SK-MEL-5 (cell line): ENCODE results near the gene TBXA2R. TPM values are rescaled to one million over a fixed set of nuclear protein-coding genes. Genes with fewer than 3 reads are reported as not detected.

Source experiments
- DNase-seq: peaks from one replicate; pipeline ENCODE4 v3.0.0-alpha.2; 2016; ENCODE audit warnings: low read depth, low spot score
- in situ Hi-C: cut with HindIII; loops from 2 replicates; pipeline ENCODE4 v1.10.0; 2016; ENCODE audit warnings: low sequenced_read_pairs, high pct_unique_total_duplicates, low pct_unique_long_range_greater_than_20kb
- total RNA-seq: library from RNA; depleted of rRNA; stranded (reverse); fragments of >200 nt; shearing (Covaris generic); gene quantifications from 2 replicates; pipeline ENCODE4 v1.2.3, GENCODE V29; 2014

TBXA2R gene
- total RNA-seq, 1 experiment from 2014 or later: 0.16 TPM

- no peak for DNase-seq
- in situ Hi-C loops: no loop called here
These were observed 6.4 kb upstream of the TBXA2R start for GRCh38 chr19:3612901-3613741.

DNA sequence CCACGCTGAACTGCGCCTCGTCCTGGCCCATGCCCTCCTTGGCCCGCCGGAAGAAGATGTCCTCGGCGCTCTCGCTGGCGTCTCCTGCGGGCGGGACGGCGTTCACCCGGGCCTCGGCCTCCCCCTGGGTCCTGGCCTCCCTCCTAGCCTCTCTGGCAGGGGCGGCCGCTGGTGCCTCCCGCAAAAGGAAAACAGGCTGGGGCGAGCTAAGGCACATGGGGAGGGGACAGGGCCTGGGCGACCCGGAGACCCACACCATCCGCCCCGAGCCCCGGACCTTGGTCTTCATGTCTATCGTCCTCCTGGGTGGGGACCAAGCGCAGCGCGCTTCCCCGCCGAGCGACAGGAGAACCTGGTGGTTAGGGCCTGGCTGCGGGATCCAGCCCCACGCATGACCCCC is 5.7 kb upstream of the TBXA2R start:
- DNase-seq: no peak
- in situ Hi-C loops: no loop called here

GRCh38 chr19:3611841-3612240 is 5.2 kb upstream of the TBXA2R start:
- no peak for DNase-seq
- in situ Hi-C loops: no loop called here

GRCh38 chr19:3610745-3611717 is 4.4 kb upstream of the TBXA2R start:
- DNase-seq: no peak
- in situ Hi-C loops: no loop called here

GRCh38 chr19:3609779-3610719 is 3.4 kb upstream of the TBXA2R start:
- in situ Hi-C loops: no loop called here
- no peak for DNase-seq

GRCh38 chr19:3608750-3609322 is 2.2 kb upstream of the TBXA2R start:
- no peak for DNase-seq
- in situ Hi-C loops: no loop called here

- DNase-seq: no peak
- in situ Hi-C loops: no loop called here
These were observed 1.5 kb upstream of the TBXA2R start for GRCh38 chr19:3608079-3608641.

- in situ Hi-C loops: no loop called here
- DNase-seq: no peak
These were observed 816 bp upstream of the TBXA2R start for GRCh38 chr19:3607303-3608078.

GRCh38 chr19:3606174-3606689 is 443 bp downstream of the TBXA2R start:
- DNase-seq: no peak
- in situ Hi-C loops: no loop called here

DNA sequence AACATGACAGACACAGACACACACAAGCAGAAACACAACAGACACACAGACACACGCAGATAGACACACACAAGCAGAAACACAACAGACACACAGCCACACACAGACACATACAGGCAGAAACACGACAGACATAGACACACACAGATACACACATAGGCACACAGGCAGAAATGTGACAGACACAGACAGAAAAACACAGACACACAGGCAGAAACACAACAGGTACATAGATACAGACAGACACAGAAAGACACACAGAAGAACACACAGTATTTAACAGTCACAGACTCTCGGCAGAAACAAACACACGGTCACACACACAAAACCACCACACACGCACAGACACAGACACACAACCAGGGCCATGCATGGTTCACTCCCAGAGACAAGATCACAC is 905 bp downstream of the TBXA2R start:
- no peak for DNase-seq
- in situ Hi-C loops: no loop called here

GRCh38 chr19:3605361-3605760 is 1.3 kb downstream of the TBXA2R start:
- DNase-seq: no peak
- in situ Hi-C loops: no loop called here

DNA sequence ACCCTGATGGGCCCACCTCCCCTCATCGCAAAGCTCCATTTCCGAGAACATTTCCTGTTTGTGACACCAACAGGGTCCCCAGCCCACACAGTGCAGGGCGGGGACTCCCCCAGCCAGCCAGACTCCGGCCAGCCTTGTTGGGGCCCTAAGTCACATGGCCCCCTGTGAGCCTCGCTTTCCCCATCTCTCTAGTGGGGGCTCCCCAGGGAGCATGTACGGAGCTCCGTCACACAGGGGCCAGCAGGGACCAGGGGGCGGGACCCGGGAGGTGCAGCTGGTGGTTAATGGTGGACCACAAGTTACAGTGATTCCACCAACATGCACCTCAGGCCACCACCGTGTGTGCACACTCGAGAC is 1.7 kb downstream of the TBXA2R start:
- in situ Hi-C loops: no loop called here
- DNase-seq: no peak

DNA sequence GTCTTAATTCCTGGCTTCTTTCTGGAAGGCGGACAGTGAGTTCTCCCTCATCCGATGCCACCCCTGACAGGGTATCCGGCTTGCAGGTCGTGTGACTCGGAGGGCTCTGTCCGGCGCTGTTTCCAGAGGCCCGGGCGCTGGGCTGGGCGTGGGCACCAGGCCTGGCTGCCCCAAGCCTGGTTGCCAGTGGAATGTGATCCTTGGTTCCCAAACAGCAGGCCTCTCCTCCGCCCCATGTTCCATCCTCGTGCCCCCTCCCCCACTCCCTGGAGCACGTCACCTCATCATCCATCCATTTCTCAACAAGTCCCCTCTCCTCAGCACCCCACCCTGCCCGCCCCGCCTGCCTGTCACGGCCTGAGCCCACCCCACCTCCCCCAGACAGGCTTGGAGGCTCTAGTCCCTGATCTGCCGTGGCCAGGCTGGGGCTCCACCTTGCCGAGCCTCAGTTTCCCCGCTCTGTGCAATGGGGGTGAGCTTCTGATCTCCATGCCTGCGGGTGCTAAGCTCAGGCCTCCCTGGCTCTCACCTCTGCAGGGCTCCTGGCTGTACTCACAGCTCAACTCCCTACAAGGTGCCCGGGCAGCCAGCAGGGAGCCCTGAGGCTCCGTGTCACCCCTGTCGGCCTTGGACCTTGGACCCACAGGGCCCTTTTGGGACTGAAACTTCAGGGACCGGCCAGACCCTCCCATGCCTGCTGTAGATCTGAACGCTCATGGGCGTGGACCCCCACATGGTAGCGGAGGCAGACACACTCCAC is 2.3 kb downstream of the TBXA2R start:
- no peak for DNase-seq
- in situ Hi-C loops: no loop called here

DNA sequence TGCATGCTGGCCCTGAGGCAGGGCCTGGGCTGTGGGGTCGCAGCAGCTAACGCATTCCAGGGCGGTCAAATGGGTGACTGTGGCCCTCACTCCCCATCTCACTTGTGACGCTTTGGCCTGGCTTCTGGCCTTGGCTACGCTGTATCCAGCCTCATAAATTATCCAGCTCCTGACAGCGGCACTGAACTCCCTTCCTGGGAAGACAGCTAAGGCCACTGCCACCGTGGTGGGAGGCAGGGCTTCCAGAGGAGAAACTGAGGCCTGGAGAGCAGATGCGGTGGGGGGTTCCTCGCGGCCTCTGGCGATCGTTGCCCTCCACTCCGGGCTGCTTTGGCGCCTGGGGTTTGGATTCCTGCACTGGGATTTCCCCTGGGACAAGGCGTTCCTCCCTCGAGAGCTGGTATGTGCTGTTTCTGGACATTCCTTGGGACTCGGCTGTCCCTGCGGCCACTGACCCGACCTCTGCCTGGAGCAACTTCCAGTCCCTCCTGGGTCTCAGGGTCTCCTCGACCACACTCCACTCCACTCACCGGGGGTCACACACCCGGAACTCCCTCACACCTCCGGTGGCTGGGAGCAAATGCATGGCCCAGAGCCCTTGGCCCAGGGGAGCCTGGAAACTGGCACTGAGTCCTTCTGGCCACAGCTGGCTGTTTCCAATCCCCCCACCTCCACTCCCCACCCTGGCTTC is 3.4 kb downstream of the TBXA2R start:
- in situ Hi-C loops: no loop called here
- DNase-seq: no peak

DNA sequence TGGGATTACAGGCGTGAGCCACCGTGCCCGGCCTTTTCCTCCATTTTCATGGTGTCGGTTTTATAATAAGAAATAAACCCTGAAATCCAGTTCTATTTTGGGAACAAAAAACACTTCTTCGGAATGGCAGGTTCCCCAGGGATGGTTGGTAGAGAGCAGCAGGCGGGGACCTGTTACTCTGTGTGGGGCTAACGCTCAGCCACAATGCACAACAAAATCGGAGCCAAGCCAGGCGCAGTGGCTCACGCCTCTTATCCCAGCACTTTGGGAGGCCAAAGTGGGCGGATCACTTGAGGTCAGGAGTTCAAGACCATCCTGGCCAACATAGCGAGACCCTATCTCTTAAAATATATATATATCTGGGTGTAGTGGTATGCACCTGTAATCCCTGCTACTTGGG is 5.7 kb downstream of the TBXA2R start:
- DNase-seq: no peak
- in situ Hi-C loops: no loop called here
